ENCODE measurements around the gene KRTAP12-1.
"Not testable (repeated sequence)": the region's sequence is repeated elsewhere in the genome, so short reads cannot be mapped to it uniquely, and the experiment has no call there.

KRTAP12-1 gene

DNA sequence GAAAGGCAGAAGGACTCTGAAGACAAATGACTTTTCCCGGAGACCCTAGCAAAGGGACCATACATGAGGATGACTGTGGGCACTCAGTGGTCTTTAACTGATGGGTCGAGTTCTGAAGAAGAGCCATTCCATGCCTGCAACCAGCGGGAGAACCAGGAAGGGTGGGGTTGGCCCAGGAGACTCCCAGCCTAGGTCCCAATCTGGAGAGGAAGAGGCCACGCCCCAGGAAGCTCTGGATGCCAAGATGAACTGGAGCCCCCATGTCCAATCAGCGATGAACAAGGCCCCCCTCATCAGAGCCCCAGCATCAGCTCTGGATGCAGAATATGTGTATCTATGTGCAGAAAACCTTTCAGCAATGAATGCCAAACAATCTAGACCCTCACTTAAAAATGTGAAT lies 41.2 kb downstream of the KRTAP12-1 start:
- H3K27me3 ChIP-seq (ENCODE audit: control insufficient read depth, insufficient read depth, low read length): peaks cover 3% of the 10 kb centered on the region
- H3K4me1 ChIP-seq (ENCODE audit: control insufficient read depth, insufficient read depth, low read length): no peaks in the 10 kb centered on the region
- H3K4me3 ChIP-seq (ENCODE audit: low read length): no peak overlapping the region
- no peaks in the 10 kb centered on the region for H3K36me3 ChIP-seq (ENCODE audit: control insufficient read depth, insufficient read depth, low read length)
- H3K9me3 ChIP-seq (ENCODE audit: control insufficient read depth, low read length): no peaks in the 10 kb centered on the region
- H3K9ac ChIP-seq (ENCODE audit: low read length): no peak overlapping the region

DNA sequence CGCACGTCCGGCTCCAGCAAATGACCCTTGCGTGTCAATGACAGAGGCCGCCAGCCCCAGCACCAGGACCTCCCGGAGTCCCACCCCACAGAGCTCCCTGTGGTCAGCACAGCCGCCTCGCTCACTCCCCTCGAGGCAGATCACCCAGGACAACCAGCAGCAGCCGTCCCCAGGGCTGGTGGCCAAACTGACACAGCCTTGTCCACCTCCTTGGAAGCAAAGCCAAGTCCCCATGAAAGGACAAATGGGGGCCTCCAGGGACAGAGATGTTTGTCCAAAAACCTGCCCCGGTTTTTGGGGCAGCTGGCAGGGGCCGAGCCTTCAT lies 42.7 kb downstream of the KRTAP12-1 start:
- no peak overlapping the region for H3K4me3 ChIP-seq (ENCODE audit: low read length)
- H3K4me1 ChIP-seq (ENCODE audit: control insufficient read depth, insufficient read depth, low read length): no peaks in the 10 kb centered on the region
- no peaks in the 10 kb centered on the region for H3K9me3 ChIP-seq (ENCODE audit: control insufficient read depth, low read length)
- peaks cover 3% of the 10 kb centered on the region for H3K27me3 ChIP-seq (ENCODE audit: control insufficient read depth, insufficient read depth, low read length)
- no peak overlapping the region for H3K9ac ChIP-seq (ENCODE audit: low read length)
- no peaks in the 10 kb centered on the region for H3K36me3 ChIP-seq (ENCODE audit: control insufficient read depth, insufficient read depth, low read length)

DNA sequence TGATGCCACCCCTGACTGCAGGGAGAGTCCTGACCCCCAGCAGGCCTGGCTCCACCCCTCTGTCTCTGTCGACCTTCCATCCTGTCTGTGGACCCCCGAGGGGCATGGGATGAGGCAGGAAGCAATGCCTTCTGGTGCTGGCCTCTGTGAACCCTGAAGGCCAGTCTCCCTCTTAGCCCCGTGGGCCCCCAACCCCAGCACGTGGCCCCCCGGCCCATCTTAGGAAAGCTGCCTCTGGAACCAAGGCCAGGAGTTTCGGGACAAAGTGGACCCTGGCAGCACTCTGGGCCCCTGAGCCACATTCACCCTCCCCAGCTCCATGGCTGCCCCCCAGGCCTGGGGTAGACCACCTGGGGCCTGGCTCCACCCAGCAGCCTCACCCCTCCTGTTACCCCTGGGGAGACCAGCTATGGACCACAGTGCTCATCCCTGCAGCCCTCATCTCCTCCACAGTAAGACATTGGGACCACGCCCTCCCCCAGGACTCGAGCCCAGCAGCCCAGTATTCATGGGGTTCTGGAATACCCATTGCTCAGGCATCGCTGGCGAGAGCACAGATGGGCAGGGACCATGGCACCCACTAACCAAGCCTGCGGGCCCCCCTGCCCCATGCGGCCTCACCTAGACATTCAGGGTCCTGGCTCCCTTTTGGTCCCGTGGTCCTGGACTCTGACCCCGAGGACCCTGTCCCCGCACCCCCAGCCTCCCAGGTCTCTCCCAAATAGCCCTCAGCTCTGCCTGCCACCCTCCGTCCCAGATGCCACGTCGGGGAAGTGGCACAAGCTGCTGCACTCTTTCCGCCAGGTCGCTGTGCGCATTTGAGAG lies 43.2 kb downstream of the KRTAP12-1 start:
- not testable (repeated sequence) for H3K4me1 ChIP-seq (ENCODE audit: control insufficient read depth, insufficient read depth, low read length); H3K4me3 ChIP-seq (ENCODE audit: low read length); H3K9ac ChIP-seq (ENCODE audit: low read length); H3K9me3 ChIP-seq (ENCODE audit: control insufficient read depth, low read length); H3K36me3 ChIP-seq (ENCODE audit: control insufficient read depth, insufficient read depth, low read length); H3K27me3 ChIP-seq (ENCODE audit: control insufficient read depth, insufficient read depth, low read length)

DNA sequence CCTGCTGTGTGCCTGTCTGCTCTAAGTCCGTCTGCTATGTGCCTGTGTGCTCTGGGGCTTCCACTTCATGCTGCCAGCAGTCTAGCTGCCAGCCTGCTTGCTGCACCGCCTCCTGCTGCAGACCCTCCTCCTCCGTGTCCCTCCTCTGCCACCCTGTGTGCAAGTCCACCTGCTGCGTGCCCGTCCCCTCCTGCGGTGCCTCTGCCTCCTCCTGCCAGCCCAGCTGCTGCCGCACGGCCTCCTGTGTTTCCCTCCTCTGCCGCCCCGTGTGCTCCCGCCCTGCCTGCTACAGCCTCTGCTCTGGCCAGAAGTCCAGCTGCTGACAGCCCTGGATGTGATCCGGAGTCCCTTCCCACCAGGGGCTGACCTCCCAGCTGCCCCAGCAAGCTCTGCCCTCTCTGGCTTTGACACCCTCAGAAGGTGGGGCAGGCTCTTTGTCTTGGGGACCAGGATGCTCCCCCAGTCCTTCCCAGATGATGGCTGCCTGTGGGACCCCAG lies 44.1 kb downstream of the KRTAP12-1 start:
- H3K4me3 ChIP-seq (ENCODE audit: low read length); H3K9me3 ChIP-seq (ENCODE audit: control insufficient read depth, low read length); H3K9ac ChIP-seq (ENCODE audit: low read length); H3K27me3 ChIP-seq (ENCODE audit: control insufficient read depth, insufficient read depth, low read length); H3K36me3 ChIP-seq (ENCODE audit: control insufficient read depth, insufficient read depth, low read length); H3K4me1 ChIP-seq (ENCODE audit: control insufficient read depth, insufficient read depth, low read length): not testable (repeated sequence)

DNA sequence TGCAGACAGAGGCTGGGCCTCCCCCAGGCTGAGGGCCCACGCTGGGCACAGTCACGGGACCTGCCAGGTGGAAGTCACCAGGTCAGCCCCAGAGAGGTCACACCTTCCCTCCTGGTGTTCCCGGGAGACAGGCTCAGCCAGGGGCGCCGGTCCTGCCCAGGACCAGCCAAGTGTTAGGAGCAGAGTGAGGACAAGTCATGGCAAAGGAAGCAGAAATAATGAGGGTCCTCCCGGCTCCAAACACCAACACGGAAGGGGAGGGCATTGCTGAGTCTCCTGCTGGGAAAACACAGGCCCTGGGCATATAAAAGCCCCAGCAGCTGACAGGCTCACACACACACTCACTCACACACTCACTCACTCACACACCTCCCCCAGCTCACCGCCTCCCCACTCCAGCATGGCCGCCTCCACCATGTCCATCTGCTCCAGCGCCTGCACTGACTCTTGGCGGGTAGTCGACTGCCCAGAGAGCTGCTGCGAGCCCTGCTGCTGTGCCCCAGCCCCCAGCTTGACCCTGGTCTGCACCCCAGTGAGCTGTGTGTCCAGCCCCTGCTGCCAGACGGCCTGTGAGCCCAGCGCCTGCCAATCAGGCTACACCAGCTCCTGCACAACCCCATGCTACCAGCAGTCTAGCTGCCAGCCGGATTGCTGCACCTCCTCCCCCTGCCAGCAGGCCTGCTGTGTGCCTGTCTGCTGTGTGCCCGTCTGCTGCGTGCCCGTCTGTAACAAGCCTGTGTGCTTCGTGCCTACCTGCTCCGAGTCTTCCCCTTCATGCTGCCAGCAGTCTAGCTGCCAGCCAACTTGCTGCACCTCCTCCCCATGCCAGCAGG lies 44.7 kb downstream of the KRTAP12-1 start, which contains the start of gene KRTAP10-10:
TSS of gene KRTAP10-10 (plus strand) at position 339 of the 833 bp plus-strand sequence. CDS start at position 401, 62 bp downstream.
- Histone ChIP-seq H3K4me3 (ENCODE audit: low read length) (no peak within 1 kb of the TSS), H3K9me3 (ENCODE audit: control insufficient read depth, low read length) (no peaks in the 10 kb centered on the region), H3K36me3 (ENCODE audit: control insufficient read depth, insufficient read depth, low read length) (no peaks in the 10 kb centered on the region), H3K9ac (ENCODE audit: low read length) (no peak within 1 kb of the TSS), H3K4me1 (ENCODE audit: control insufficient read depth, insufficient read depth, low read length) (no peaks in the 10 kb centered on the region), H3K27me3 (ENCODE audit: control insufficient read depth, insufficient read depth, low read length) (peaks cover 3% of the 10 kb centered on the region)

DNA sequence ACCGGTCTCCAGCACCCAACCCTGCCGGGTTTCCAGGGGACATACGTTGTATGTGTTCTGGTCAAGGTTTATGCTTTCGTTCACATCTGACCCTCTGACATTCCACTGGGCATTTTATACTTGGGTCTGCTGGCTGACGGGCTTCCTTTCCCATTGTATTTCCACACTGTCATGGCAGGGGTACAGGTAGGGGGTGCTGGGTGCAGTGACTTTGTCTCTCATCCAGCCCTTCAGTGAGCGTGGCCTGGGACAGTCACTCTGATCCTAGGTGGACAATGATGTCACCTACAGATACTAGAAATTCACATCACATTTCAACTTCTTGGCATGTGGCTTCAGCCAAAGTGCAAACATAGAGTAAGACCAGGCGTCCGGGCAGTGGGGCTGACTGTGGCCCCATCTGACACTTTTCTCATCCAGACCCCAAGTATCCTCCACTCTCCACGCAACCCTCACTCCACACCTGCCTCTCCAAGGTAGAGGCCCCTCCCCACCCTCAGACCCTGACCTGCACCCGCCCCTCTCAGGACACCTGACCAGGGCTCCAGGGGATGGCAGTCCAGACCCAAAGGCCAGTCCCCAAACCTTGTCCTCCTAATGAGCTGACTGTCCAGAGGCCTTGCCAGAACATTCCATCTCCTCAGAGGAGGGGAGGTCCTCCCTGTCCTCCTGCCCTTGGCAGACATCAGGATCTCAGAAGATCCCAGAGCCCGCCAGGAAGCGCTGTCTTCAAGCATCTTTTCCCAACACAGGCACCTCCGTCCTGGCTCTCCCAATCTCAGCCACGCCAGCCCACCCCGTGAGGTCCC lies 45.5 kb downstream of the KRTAP12-1 start:
- Histone ChIP-seq H3K4me1 (ENCODE audit: control insufficient read depth, insufficient read depth, low read length) (no peaks in the 10 kb centered on the region), H3K9ac (ENCODE audit: low read length) (no peak overlapping the region), H3K27me3 (ENCODE audit: control insufficient read depth, insufficient read depth, low read length) (peaks cover 3% of the 10 kb centered on the region), H3K4me3 (ENCODE audit: low read length) (no peak overlapping the region), H3K9me3 (ENCODE audit: control insufficient read depth, low read length) (no peaks in the 10 kb centered on the region), H3K36me3 (ENCODE audit: control insufficient read depth, insufficient read depth, low read length) (no peaks in the 10 kb centered on the region)

DNA sequence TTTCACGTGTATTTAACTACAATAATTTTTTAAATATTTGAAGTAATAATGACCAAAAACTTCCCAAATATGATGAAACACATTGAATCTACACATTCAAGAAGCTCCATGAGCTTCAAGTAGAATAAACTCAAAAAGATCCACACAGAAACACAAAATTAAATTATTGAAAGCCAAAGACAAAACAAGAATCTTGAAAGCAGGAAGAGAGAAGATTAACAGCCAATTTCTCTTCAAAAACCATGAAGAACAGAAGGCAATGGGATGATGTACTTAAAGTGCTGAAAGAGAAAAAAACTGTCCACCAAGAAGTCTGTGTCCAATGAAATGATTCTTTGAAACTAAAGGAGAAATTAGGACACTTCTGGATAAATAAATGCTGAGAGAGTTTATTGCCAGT lies 49.9 kb downstream of the KRTAP12-1 start:
- Histone ChIP-seq H3K27me3 (ENCODE audit: control insufficient read depth, insufficient read depth, low read length) (peaks cover 10% of the 10 kb centered on the region), H3K4me3 (ENCODE audit: low read length) (no peak overlapping the region), H3K36me3 (ENCODE audit: control insufficient read depth, insufficient read depth, low read length) (no peaks in the 10 kb centered on the region), H3K9me3 (ENCODE audit: control insufficient read depth, low read length) (no peaks in the 10 kb centered on the region), H3K4me1 (ENCODE audit: control insufficient read depth, insufficient read depth, low read length) (no peaks in the 10 kb centered on the region), H3K9ac (ENCODE audit: low read length) (no peak overlapping the region)
